Heart left ventricle (tissue), 16 donors: ENCODE measurements around the gene IL23A. TPM values are rescaled to one million over a fixed set of nuclear protein-coding genes. Genes with fewer than 3 reads are reported as not detected.
"Not testable (repeated sequence)": the region's sequence is repeated elsewhere in the genome, so short reads cannot be mapped to it uniquely, and the experiment has no call there.

ENCODE experiments used
- ATAC-seq, 4 donors: fragments of 200-7000 bp; cut with Tn5 transposase; one replicate each; pipeline ENCODE4 v1.9.1; 2020 to 2022; ENCODE audit warnings: moderate library complexity in 4 of 4, mild to moderate bottlenecking in 3 of 4, moderate number of reproducible peaks in 1 of 4
- DNase-seq, 5 donors: peaks; one replicate each; pipeline ENCODE4 v3.0.0-alpha.2; 2020
- H3K27ac ChIP-seq, 12 donors: fragments of 200-600 bp; sonication (generic) in 4 of 12; one replicate each; pipeline versions ENCODE4 v1.5.0 to v1.8.0; 2016 to 2022; ENCODE audit warnings: mild to moderate bottlenecking in 2 of 12
- H3K27me3 ChIP-seq, 9 donors: fragments of 200-600 bp; sonication (generic) in 2 of 9; one replicate each; pipeline versions ENCODE4 v1.5.1 to v1.8.0; 2016 to 2022; ENCODE audit warnings: mild to moderate bottlenecking in 3 of 9
- H3K36me3 ChIP-seq, 9 donors: fragments of 200-600 bp; sonication (generic) in 2 of 9; one replicate each; pipeline versions ENCODE4 v1.5.0 to v1.8.0; 2018 to 2022; ENCODE audit warnings: mild to moderate bottlenecking in 2 of 9
- H3K4me1 ChIP-seq, 12 donors: fragments of 200-600 bp; sonication (generic) in 4 of 12; one replicate each; pipeline versions ENCODE4 v1.5.0 to v1.8.0; 2016 to 2022; ENCODE audit warnings: mild to moderate bottlenecking in 3 of 12
- H3K4me3 ChIP-seq, 12 donors: fragments of 200-600 bp; sonication (generic) in 4 of 12; one replicate each; pipeline versions ENCODE4 v1.5.0 to v1.8.0; 2017 to 2022; ENCODE audit warnings: mild to moderate bottlenecking in 9 of 12, moderate library complexity in 4 of 12
- H3K9me3 ChIP-seq, 12 donors: fragments of 200-600 bp; sonication (generic) in 4 of 12; one replicate each; pipeline versions ENCODE4 v1.5.0 to v1.8.0; 2016 to 2022; ENCODE audit warnings: mild to moderate bottlenecking in 1 of 12
- CTCF ChIP-seq, 12 donors: fragments of 200-600 bp; sonication (generic) in 4 of 12; IDR thresholded peaks; one replicate each; pipeline versions ENCODE4 v1.5.0 to v1.8.0; 2018 to 2022; ENCODE audit warnings: antibody characterized with exemption in 12 of 12, mild to moderate bottlenecking in 5 of 12
- POLR2A ChIP-seq, 2 donors: fragments of 450-650 bp; IDR thresholded peaks; one replicate each; pipeline ENCODE4 v1.6.1; 2017; ENCODE audit warnings: antibody characterized with exemption in 2 of 2, mild to moderate bottlenecking in 2 of 2, moderate library complexity in 2 of 2
- WGBS, 4 donors: extraction: QIAGEN DNeasy Blood & Tissue Kit in 2 of 4; methylation state at CpG; one replicate each; pipeline versions ENCODE4 v1.1.5 to v1.1.7; 2013 to 2018; 5-methylcytosine and 5-hydroxymethylcytosine counted together
- intact Hi-C, 10 donors: fragments of 100-400 bp; cut with DNase I; formaldehyde crosslinking; loops; one replicate each; pipeline versions ENCODE4 v1.11.1 to v1.14.2; 2022
- polyA plus RNA-seq, 2 donors: library from polyadenylated mRNA; stranded (reverse); fragments of 200-250 nt; gene quantifications; one replicate each; pipeline ENCODE4 v1.2.3, GENCODE V29; 2013
- total RNA-seq, 9 donors: library from RNA; depleted of rRNA in 2 of 9; stranded (reverse); fragments of >200 nt in 2 of 9; fragmentation: NEBNext Ultra II Directional in 3 of 9; extraction: Animal tissue kit (Norgen Biotek cat#: 25700) in 3 of 9; gene quantifications; one replicate each; pipeline versions ENCODE4 v1.1.0 to v1.2.4, GENCODE V29; 2016 to 2023
- donor health status: ischemic (EF 13 %, LVEDD 7.1; RV severe dilation, severe dysfunction).
- donor health status: healthy with polysubstance abuse.
- donor health status: DM: no; HTN: yes; CAD: no.
- donor health status: DM: no; HTN: no; CAD: no.
- donor health status: ischemic (EF 25% LVEDD 6.9; RV normal size, moderate dysfunction).
- donor health status: ischemic (EF 25% LVEDD 5.7; RV mildly dilated, moderate dysfunction).
- donor health status: healthy.
- donor health status: DM: yes; HTN: yes; CAD: no.
- donor health status: ischemic (EF 35%, LVEDD 5.7; RV mildly dilated, moderate dysfunction).
- donor health status: nonischemic (EF 11% LVEDD 7.7; RV severe dilation, severe dysfunction).
- donor health status: DM: yes; HTN: yes; CAD: no.
- donor health status: PGD.
- donor health status: ischemic (EF 29% LVEDD 5.4; RV normal size, mild dysfunction).
- donor health status: nonischemic (EF 23%, LVEDD 6.1; RV moderate dilation, normal function).

The IL23A gene
- total and polyA plus RNA-seq, 11 donors: 0.29 to 0.69 TPM; not detected in 9

DNA sequence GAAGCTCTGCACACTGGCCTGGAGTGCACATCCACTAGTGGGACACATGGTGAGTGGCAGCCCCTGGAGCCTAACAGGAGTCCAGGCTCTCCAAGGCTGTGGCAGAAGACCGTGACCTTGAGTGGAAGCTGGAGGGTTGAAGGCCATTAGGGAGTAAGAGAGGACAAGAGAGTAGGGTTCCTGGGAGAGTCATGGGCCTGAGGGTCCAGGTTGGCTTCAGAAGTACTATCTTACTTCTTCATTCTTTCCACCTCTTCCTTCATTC is 406 bp downstream of the IL23A start:
- Histone ChIP-seq H3K27me3 (no peaks in the 10 kb centered on the region), H3K4me1 (peaks cover 0 to 30% (median 2%) of the 10 kb centered on the region in 12 donors), H3K9me3 (no peaks in the 10 kb centered on the region), H3K36me3 (peaks cover 0 to 32% (median 26%) of the 10 kb centered on the region in 9 donors), H3K4me3 (peak overlapping the region in 1 of 12 donors; percentile 30), H3K27ac (peak overlapping the region in 1 of 12 donors; percentile 71)
- 86 to 100% (median 92%) methylated on average over 1 of the region's 1 CpG for WGBS, 4 donors
- ATAC-seq (no peak), DNase-seq (no peak)
- TF ChIP-seq POLR2A (IDR thresholded peaks at IDR 0.05) (no peak), CTCF (IDR thresholded peaks at IDR 0.05) (no peak)
- intact Hi-C loops: loop anchor here in 5 of 10 donors (10.0 kb wide), 1 partner anchor 126 kb away; the partner anchor contains the start of gene SPRYD4 (in 5 of the 5)

- peaks cover 0 to 23% (median 0%) of the 10 kb centered on the region in 12 donors for H3K4me1 ChIP-seq
- H3K4me3 ChIP-seq: no peak overlapping the region
- 42 to 70% (median 52%) methylated on average over 1 of the region's 1 CpG for WGBS, 4 donors
- no peak overlapping the region for H3K27ac ChIP-seq
- no peak for DNase-seq
- intact Hi-C loops: no loop called here
- peaks cover 0 to 57% (median 52%) of the 10 kb centered on the region in 9 donors for H3K36me3 ChIP-seq
- TF ChIP-seq CTCF (IDR thresholded peaks at IDR 0.05) (no peak), POLR2A (IDR thresholded peaks at IDR 0.05) (no peak)
- no peaks in the 10 kb centered on the region for H3K9me3 ChIP-seq
- no peaks in the 10 kb centered on the region for H3K27me3 ChIP-seq
- no peak for ATAC-seq
Measured at GRCh38 chr12:56341616-56342015, 2.9 kb downstream of the IL23A start.

DNA sequence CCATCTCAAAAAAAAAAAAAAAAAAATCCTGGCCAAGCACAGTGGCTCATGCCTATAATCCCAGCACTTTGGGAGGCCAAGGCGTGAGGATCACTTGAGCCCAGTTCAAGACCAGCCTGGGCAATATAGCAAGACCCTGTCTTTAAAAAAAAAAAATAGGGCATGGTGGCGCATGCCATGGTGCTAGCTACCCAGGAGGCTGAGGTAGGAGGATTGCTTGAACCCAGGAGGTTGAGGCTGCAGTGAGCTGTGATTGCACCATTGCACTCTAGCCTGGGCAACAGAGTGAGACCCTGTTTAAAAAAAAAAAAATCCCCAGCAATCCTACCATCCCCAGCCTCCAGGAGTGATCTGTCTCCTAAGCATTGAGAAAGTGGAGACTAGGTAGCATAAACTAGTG is 3.6 kb downstream of the IL23A start:
- ATAC-seq, intact Hi-C loops, DNase-seq: not testable (repeated sequence)

GRCh38 chr12:56346675-56347074 is 8.0 kb downstream of the IL23A start:
- no peak overlapping the region for H3K27ac ChIP-seq
- no peaks in the 10 kb centered on the region for H3K27me3 ChIP-seq
- DNase-seq (no peak), ATAC-seq (peak in 2 of 4 donors; percentile 15 to 39)
- TF ChIP-seq CTCF (IDR thresholded peaks at IDR 0.05) (peak in 1 of 12 donors; percentile 9), POLR2A (IDR thresholded peaks at IDR 0.05) (no peak)
- 66 to 87% (median 82%) methylated on average over 6 to 7 of the region's 7 CpGs for WGBS, 4 donors
- intact Hi-C loops: no loop called here
- H3K36me3 ChIP-seq: peaks cover 2 to 100% (median 99%) of the 10 kb centered on the region in 9 donors
- no peaks in the 10 kb centered on the region for H3K4me1 ChIP-seq
- H3K4me3 ChIP-seq: no peak overlapping the region
- no peaks in the 10 kb centered on the region for H3K9me3 ChIP-seq

More for the DNA sequence above, 3.6 kb downstream of the IL23A start:
- H3K27ac ChIP-seq, H3K9me3 ChIP-seq, H3K27me3 ChIP-seq, H3K4me3 ChIP-seq: not testable (repeated sequence)
- Histone ChIP-seq H3K36me3 (peaks cover 0 to 64% (median 58%) of the 10 kb centered on the region in 9 donors), H3K4me1 (peaks cover 0 to 22% (median 0%) of the 10 kb centered on the region in 12 donors)
- WGBS, 4 donors: 96 to 100% (median 99%) methylated on average over 2 of the region's 2 CpGs

GRCh38 chr12:56347255-56347654 is 8.6 kb downstream of the IL23A start:
- intact Hi-C loops, DNase-seq, H3K27ac ChIP-seq, ATAC-seq, H3K4me1 ChIP-seq, H3K9me3 ChIP-seq, H3K4me3 ChIP-seq, H3K27me3 ChIP-seq: not testable (repeated sequence)
- WGBS, 4 donors: 89 to 97% (median 92%) methylated on average over 9 of the region's 9 CpGs
- H3K36me3 ChIP-seq: peaks cover 2 to 100% (median 100%) of the 10 kb centered on the region in 9 donors
